Posterior vena cava (tissue), 2 donors: ENCODE results near the gene ZC2HC1B. TPM values are rescaled to one million over a fixed set of nuclear protein-coding genes. Genes with fewer than 3 reads are reported as not detected.
"Not testable (repeated sequence)": the region's sequence is repeated elsewhere in the genome, so short reads cannot be mapped to it uniquely, and the experiment has no call there.

Experiments used
- DNase-seq: peaks from one replicate; pipeline ENCODE4 v3.0.0-alpha.2; 2020; ENCODE audit warnings: low spot score
- intact Hi-C, 2 donors: fragments of 100-400 bp; cut with DNase I; formaldehyde crosslinking; loops; one replicate each; pipeline versions ENCODE4 v1.14.1 to v1.14.2; 2022 to 2023
- total RNA-seq, 2 donors: library from RNA; stranded (reverse); fragmentation: NEBNext Ultra II Directional; extraction: Animal tissue kit (Norgen Biotek cat#: 25700); gene quantifications; one replicate each; pipeline ENCODE4 v1.2.1, GENCODE V29; 2021
- donor health status: DM: yes; HTN: yes; CAD: no.
- donor health status: DM: yes; HTN: yes; CAD: no.

The ZC2HC1B gene
- total RNA-seq, 2 donors from 2014 or later, result not detected

GRCh38 chr6:143859891-143860660, 4.2 kb upstream of the ZC2HC1B start:
- DNase-seq, result no peak
- intact Hi-C loops, result no loop called here

- intact Hi-C loops, result no loop called here
- no peak for DNase-seq
Measured at GRCh38 chr6:143863771-143864170, 503 bp upstream of the ZC2HC1B start.

GRCh38 chr6:143867236-143867635, 3.0 kb downstream of the ZC2HC1B start:
- no peak for DNase-seq
- intact Hi-C loops, result no loop called here

GRCh38 chr6:143868808-143869207, 4.5 kb downstream of the ZC2HC1B start:
- intact Hi-C loops, DNase-seq: not testable (repeated sequence)

GRCh38 chr6:143871202-143871730, 7.0 kb downstream of the ZC2HC1B start:
- intact Hi-C loops, DNase-seq: not testable (repeated sequence)

GRCh38 chr6:143872201-143872600, 7.9 kb downstream of the ZC2HC1B start:
- no peak for DNase-seq
- intact Hi-C loops, result no loop called here

- DNase-seq, intact Hi-C loops: not testable (repeated sequence)
Measured at GRCh38 chr6:143873600-143873999, 9.3 kb downstream of the ZC2HC1B start.

- intact Hi-C loops, result not testable (repeated sequence)
Measured at GRCh38 chr6:143874503-143874902, 10.2 kb downstream of the ZC2HC1B start.

GRCh38 chr6:143877584-143878271, 13.5 kb downstream of the ZC2HC1B start:
- DNase-seq, result no peak
- intact Hi-C loops, result no loop called here

More at GRCh38 chr6:143874503-143874902, 10.2 kb downstream of the ZC2HC1B start:
- DNase-seq, result not testable (repeated sequence)

- DNase-seq, result no peak
- intact Hi-C loops, result no loop called here
Measured at GRCh38 chr6:143878272-143878760, 14.0 kb downstream of the ZC2HC1B start.

GRCh38 chr6:143880412-143880811, 16.1 kb downstream of the ZC2HC1B start:
- intact Hi-C loops, result no loop called here
- DNase-seq, result no peak

- DNase-seq, result no peak
- intact Hi-C loops, result no loop called here
Measured at GRCh38 chr6:143882401-143882930, 18.2 kb downstream of the ZC2HC1B start.

- DNase-seq, result no peak
- intact Hi-C loops, result no loop called here
Measured at GRCh38 chr6:143884216-143884900, 20.1 kb downstream of the ZC2HC1B start.

GRCh38 chr6:143885116-143885515, 20.8 kb downstream of the ZC2HC1B start:
- no peak for DNase-seq
- intact Hi-C loops, result loop anchor here in 1 of 2 donors (5.0 kb wide), 1 partner anchor 737 kb away; no protein-coding TSS in a partner anchor

GRCh38 chr6:143894655-143895054, 30.4 kb downstream of the ZC2HC1B start:
- intact Hi-C loops, result no loop called here
- no peak for DNase-seq

- intact Hi-C loops, result no loop called here
- no peak for DNase-seq
Measured at GRCh38 chr6:143896126-143896860, 32.0 kb downstream of the ZC2HC1B start.

- intact Hi-C loops, result no loop called here
- no peak for DNase-seq
Measured at GRCh38 chr6:143900358-143900757, 36.1 kb downstream of the ZC2HC1B start.

- intact Hi-C loops, result no loop called here
- DNase-seq, result no peak
Measured at GRCh38 chr6:143901885-143902750, 37.8 kb downstream of the ZC2HC1B start.
